DOHH2 (cell line): ENCODE measurements around the gene HSPB3.

ENCODE experiments used
- CTCF ChIP-seq: fragments of 200-600 bp; sonication (generic); IDR thresholded peaks from one replicate; pipeline ENCODE4 v1.5.1; 2014; ENCODE audit warnings: antibody characterized with exemption, mild to moderate bottlenecking, low read depth, low read length; ENCODE audit not compliant: poor library complexity, severe bottlenecking
- EZH2phosphoT487 ChIP-seq: fragments of 200-600 bp; sonication (generic); IDR thresholded peaks from 2 replicates; pipeline ENCODE4 v1.6.1; 2017; ENCODE audit warnings: borderline replicate concordance, mild to moderate bottlenecking, antibody characterized with exemption, low read length, moderate library complexity, mixed read lengths

- TF ChIP-seq CTCF (no peak), EZH2phosphoT487 (no peak)
These were observed 30.2 kb upstream of the HSPB3 start for GRCh38 chr5:54425258-54425657.
